Vagina (tissue), 2 donors: ENCODE data around the gene F12. TPM values are rescaled to one million over a fixed set of nuclear protein-coding genes. Genes with fewer than 3 reads are reported as not detected.
A peak's percentile ranks its signal among the peaks of the same experiment; 100 is the strongest.

Experiments
- DNase-seq, 2 donors: peaks; one replicate each; pipeline ENCODE4 v3.0.0-alpha.2; 2017; ENCODE audit errors: extremely low spot score in 2 of 2
- H3K27ac ChIP-seq: fragments of 200-600 bp; sonication (generic); one replicate; pipeline ENCODE4 v1.5.1; 2019
- H3K27me3 ChIP-seq: fragments of 200-600 bp; sonication (generic); one replicate; pipeline ENCODE4 v1.5.1; 2019
- H3K36me3 ChIP-seq, 2 donors: fragments of 200-600 bp; sonication (generic); one replicate each; pipeline ENCODE4 v1.5.1; 2017 to 2019
- H3K4me1 ChIP-seq: fragments of 200-600 bp; sonication (generic); one replicate; pipeline ENCODE4 v1.5.1; 2019
- H3K4me3 ChIP-seq, 2 donors: fragments of 200-600 bp; sonication (generic); 1 replicate in 1 of 2; 2 replicates in 1 of 2; pipeline ENCODE4 v1.5.1; 2016 to 2019
- H3K9me3 ChIP-seq: fragments of 200-600 bp; sonication (generic); one replicate; pipeline ENCODE4 v1.5.1; 2019
- CTCF ChIP-seq, 3 experiments: fragments of 450-650 bp in 2 of 3; fragments of 200-600 bp in 1 of 3; sonication (generic) in 1 of 3; IDR thresholded peaks; one replicate each; pipeline ENCODE4 v1.5.1; 2017 to 2019; ENCODE audit warnings: antibody characterized with exemption in 3 of 3, mild to moderate bottlenecking in 2 of 3, moderate library complexity in 2 of 3
- POLR2A ChIP-seq, 2 donors: fragments of 450-650 bp; IDR thresholded peaks; one replicate each; pipeline ENCODE4 v1.6.1; 2017; ENCODE audit warnings: antibody characterized with exemption in 2 of 2, mild to moderate bottlenecking in 2 of 2, moderate library complexity in 2 of 2
- POLR2AphosphoS5 ChIP-seq, 2 donors: sonication (generic); formaldehyde crosslinking; IDR thresholded peaks; one replicate each; pipeline ENCODE4 v1.9.0; 2017; ENCODE audit warnings: antibody characterized with exemption in 2 of 2, mild to moderate bottlenecking in 2 of 2, low read depth in 1 of 2; ENCODE audit not compliant: insufficient read depth in 1 of 2
- intact Hi-C: fragments of 100-400 bp; cut with DNase I; formaldehyde crosslinking; loops from one replicate; pipeline ENCODE4 v1.15.1; 2023
- total RNA-seq: library from RNA; depleted of rRNA; stranded (reverse); fragments of >200 nt; gene quantifications from one replicate; pipeline ENCODE4 v1.2.3, GENCODE V29; 2016

F12 gene
- total RNA-seq, 1 donor from 2014 or later, result 5.2 TPM

GRCh38 chr5:177433658-177434217, 24.4 kb upstream of the F12 start:
- Histone ChIP-seq H3K9me3 (no peaks in the 10 kb centered on the region), H3K27ac (no peak overlapping the region), H3K36me3 (peaks cover 0 to 51% of the 10 kb centered on the region in 2 donors), H3K27me3 (no peaks in the 10 kb centered on the region), H3K4me1 (peaks cover 28% of the 10 kb centered on the region), H3K4me3 (no peak overlapping the region)
- no peak for TF ChIP-seq CTCF (IDR thresholded peaks at IDR 0.05)
- no peak for TF ChIP-seq POLR2A (IDR thresholded peaks at IDR 0.05)
- no peak for TF ChIP-seq POLR2AphosphoS5 (IDR thresholded peaks at IDR 0.05; ENCODE audit: insufficient read depth in 1 of 2, low read depth in 1 of 2)
- no peak for DNase-seq
- intact Hi-C loops, result no loop called here

GRCh38 chr5:177432839-177433657, 23.7 kb upstream of the F12 start:
- Histone ChIP-seq H3K27me3 (no peaks in the 10 kb centered on the region), H3K4me3 (no peak overlapping the region), H3K36me3 (peaks cover 0 to 51% of the 10 kb centered on the region in 2 donors), H3K9me3 (no peaks in the 10 kb centered on the region), H3K4me1 (peaks cover 34% of the 10 kb centered on the region), H3K27ac (no peak overlapping the region)
- intact Hi-C loops, result no loop called here
- DNase-seq, result no peak
- TF ChIP-seq POLR2A (IDR thresholded peaks at IDR 0.05), result no peak
- TF ChIP-seq CTCF (IDR thresholded peaks at IDR 0.05), result no peak
- TF ChIP-seq POLR2AphosphoS5 (IDR thresholded peaks at IDR 0.05; ENCODE audit: insufficient read depth in 1 of 2, low read depth in 1 of 2), result no peak

- intact Hi-C loops, result no loop called here
- Histone ChIP-seq H3K4me3 (no peak overlapping the region), H3K9me3 (no peaks in the 10 kb centered on the region), H3K27me3 (no peaks in the 10 kb centered on the region), H3K27ac (no peak overlapping the region), H3K36me3 (peaks cover 0 to 48% of the 10 kb centered on the region in 2 donors), H3K4me1 (peaks cover 42% of the 10 kb centered on the region)
- DNase-seq, result no peak
- TF ChIP-seq CTCF (IDR thresholded peaks at IDR 0.05) (no peak), POLR2AphosphoS5 (IDR thresholded peaks at IDR 0.05; ENCODE audit: insufficient read depth in 1 of 2, low read depth in 1 of 2) (no peak), POLR2A (IDR thresholded peaks at IDR 0.05) (no peak)
Observed at GRCh38 chr5:177432143-177432838, 22.9 kb upstream of the F12 start.

GRCh38 chr5:177431317-177432142, 22.2 kb upstream of the F12 start:
- DNase-seq, result no peak
- H3K9me3 ChIP-seq, result no peaks in the 10 kb centered on the region
- H3K36me3 ChIP-seq, result peaks cover 0 to 44% of the 10 kb centered on the region in 2 donors
- no peaks in the 10 kb centered on the region for H3K27me3 ChIP-seq
- peak overlapping the region; percentile 22 for H3K27ac ChIP-seq
- peaks cover 47% of the 10 kb centered on the region for H3K4me1 ChIP-seq
- no peak for TF ChIP-seq CTCF (IDR thresholded peaks at IDR 0.05)
- peak in 1 of 2 donors; percentile 61 for TF ChIP-seq POLR2AphosphoS5 (IDR thresholded peaks at IDR 0.05; ENCODE audit: insufficient read depth in 1 of 2, low read depth in 1 of 2)
- intact Hi-C loops, result no loop called here
- no peak overlapping the region for H3K4me3 ChIP-seq
